ENCODE measurements around the gene SKOR1.

Gene SKOR1

GRCh38 chr15:67857220-67857619 lies 31.9 kb downstream of the SKOR1 start:
- no peak overlapping the region for H3K27ac ChIP-seq (replicated peaks)
- DNase-seq (ENCODE audit: low read depth in 1 of 2, low spot score in 1 of 2), result no peak
- TF ChIP-seq POLR2AphosphoS5 (IDR thresholded peaks at IDR 0.05; ENCODE audit: low read depth) (no peak), SPI1 (IDR thresholded peaks at IDR 0.05; ENCODE audit: borderline replicate concordance, low read depth) (no peak), CTCF (IDR thresholded peaks at IDR 0.05; ENCODE audit: insufficient read depth, low read length) (no peak), GABPA (IDR thresholded peaks at IDR 0.05; ENCODE audit: low read depth) (no peak), REST (IDR thresholded peaks at IDR 0.05; ENCODE audit: insufficient replicate concordance, low read depth) (no peak)
- no peak overlapping the region for H3K4me3 ChIP-seq (replicated peaks; ENCODE audit: insufficient read depth, low read length)
- no peaks in the 10 kb centered on the region for H3K27me3 ChIP-seq (ENCODE audit: insufficient read depth, poor library complexity, severe bottlenecking)

- no peak for TF ChIP-seq GABPA (IDR thresholded peaks at IDR 0.05; ENCODE audit: low read depth)
- TF ChIP-seq SPI1 (IDR thresholded peaks at IDR 0.05; ENCODE audit: borderline replicate concordance, low read depth), result no peak
- TF ChIP-seq REST (IDR thresholded peaks at IDR 0.05; ENCODE audit: insufficient replicate concordance, low read depth), result no peak
- no peak for TF ChIP-seq CTCF (IDR thresholded peaks at IDR 0.05; ENCODE audit: insufficient read depth, low read length)
- TF ChIP-seq POLR2AphosphoS5 (IDR thresholded peaks at IDR 0.05; ENCODE audit: low read depth), result no peak
- DNase-seq (ENCODE audit: low read depth in 1 of 2, low spot score in 1 of 2), result no peak
- no peak overlapping the region for H3K4me3 ChIP-seq (replicated peaks; ENCODE audit: insufficient read depth, low read length)
- H3K27ac ChIP-seq (replicated peaks), result no peak overlapping the region
- no peaks in the 10 kb centered on the region for H3K27me3 ChIP-seq (ENCODE audit: insufficient read depth, poor library complexity, severe bottlenecking)
These were observed 34.1 kb downstream of the SKOR1 start for GRCh38 chr15:67859331-67859946.

GRCh38 chr15:67861983-67862382 lies 36.7 kb downstream of the SKOR1 start:
- TF ChIP-seq SPI1 (IDR thresholded peaks at IDR 0.05; ENCODE audit: borderline replicate concordance, low read depth), result no peak
- TF ChIP-seq CTCF (IDR thresholded peaks at IDR 0.05; ENCODE audit: insufficient read depth, low read length), result no peak
- TF ChIP-seq REST (IDR thresholded peaks at IDR 0.05; ENCODE audit: insufficient replicate concordance, low read depth), result no peak
- no peak for TF ChIP-seq GABPA (IDR thresholded peaks at IDR 0.05; ENCODE audit: low read depth)
- no peak for TF ChIP-seq POLR2AphosphoS5 (IDR thresholded peaks at IDR 0.05; ENCODE audit: low read depth)
- no peaks in the 10 kb centered on the region for H3K27me3 ChIP-seq (ENCODE audit: insufficient read depth, poor library complexity, severe bottlenecking)
- H3K4me3 ChIP-seq (replicated peaks; ENCODE audit: insufficient read depth, low read length), result no peak overlapping the region
- H3K27ac ChIP-seq (replicated peaks), result no peak overlapping the region
- no peak for DNase-seq (ENCODE audit: low read depth in 1 of 2, low spot score in 1 of 2)
